GM12875 (cell line): ENCODE results near the gene ZC3H10.

Experiments
- H3K4me3 ChIP-seq: one replicate; pipeline ENCODE4 v1.5.1; 2011; ENCODE audit warnings: low read depth, low read length, control low read depth
- CTCF ChIP-seq: IDR thresholded peaks from 2 replicates; pipeline ENCODE4 v1.5.1; 2011; ENCODE audit warnings: low read depth, mild to moderate bottlenecking, control low read depth, inconsistent platforms, low read length, moderate library complexity, borderline replicate concordance; ENCODE audit not compliant: insufficient read depth

The ZC3H10 gene

DNA sequence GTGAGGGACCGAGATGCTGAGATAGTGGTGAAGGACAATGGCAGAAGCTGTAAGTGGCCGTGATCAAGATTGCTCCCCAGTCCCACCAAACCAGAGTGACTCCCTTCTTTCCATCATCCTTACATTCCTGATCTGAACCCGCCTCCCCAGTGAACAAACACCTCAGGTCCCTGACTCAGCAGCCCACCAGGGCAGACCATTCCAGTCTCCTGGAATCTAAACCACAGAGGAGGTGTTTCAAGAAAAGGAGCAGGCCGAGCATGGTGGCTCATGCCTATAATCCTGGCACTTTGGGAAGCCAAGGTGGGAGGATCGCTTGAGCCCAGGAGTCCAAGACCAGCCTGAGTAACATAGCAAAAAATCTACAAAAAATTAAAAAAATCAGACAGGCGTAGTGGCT lies 31.5 kb upstream of the ZC3H10 start:
- no peak for TF ChIP-seq CTCF
- H3K4me3 ChIP-seq, result no peak overlapping the region

- no peak for TF ChIP-seq CTCF
- H3K4me3 ChIP-seq, result no peak overlapping the region
Observed at GRCh38 chr12:56087220-56087619, 30.8 kb upstream of the ZC3H10 start.

DNA sequence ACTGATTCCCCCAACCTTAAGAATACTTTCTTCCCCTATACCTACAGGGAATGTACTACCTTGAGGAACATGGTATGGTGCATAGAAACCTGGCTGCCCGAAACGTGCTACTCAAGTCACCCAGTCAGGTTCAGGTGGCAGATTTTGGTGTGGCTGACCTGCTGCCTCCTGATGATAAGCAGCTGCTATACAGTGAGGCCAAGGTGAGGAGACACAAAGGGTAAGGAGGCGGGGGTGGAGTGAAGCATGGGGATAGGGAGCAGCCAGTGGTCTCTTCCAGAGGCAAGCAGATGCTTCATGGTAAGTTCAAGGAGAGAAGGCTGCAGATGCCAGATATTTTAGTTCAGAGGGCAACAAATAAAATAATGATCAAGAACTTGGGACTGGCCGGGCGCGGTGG lies 20.3 kb upstream of the ZC3H10 start:
- no peak overlapping the region for H3K4me3 ChIP-seq
- TF ChIP-seq CTCF, result no peak

DNA sequence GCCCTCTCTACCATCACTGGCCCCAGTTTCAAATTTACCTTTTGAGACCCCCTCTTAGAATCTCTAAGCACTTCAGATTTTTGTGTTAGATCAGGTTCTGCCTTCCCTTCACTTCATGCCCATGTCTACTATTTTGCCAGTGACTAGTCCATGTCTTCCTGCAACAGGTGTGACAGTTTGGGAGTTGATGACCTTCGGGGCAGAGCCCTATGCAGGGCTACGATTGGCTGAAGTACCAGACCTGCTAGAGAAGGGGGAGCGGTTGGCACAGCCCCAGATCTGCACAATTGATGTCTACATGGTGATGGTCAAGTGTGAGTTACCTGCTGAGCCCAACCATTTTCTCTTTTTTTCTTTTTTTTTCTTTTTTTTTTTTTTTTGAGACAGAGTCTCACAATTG lies 19.5 kb upstream of the ZC3H10 start:
- TF ChIP-seq CTCF, result no peak

DNA sequence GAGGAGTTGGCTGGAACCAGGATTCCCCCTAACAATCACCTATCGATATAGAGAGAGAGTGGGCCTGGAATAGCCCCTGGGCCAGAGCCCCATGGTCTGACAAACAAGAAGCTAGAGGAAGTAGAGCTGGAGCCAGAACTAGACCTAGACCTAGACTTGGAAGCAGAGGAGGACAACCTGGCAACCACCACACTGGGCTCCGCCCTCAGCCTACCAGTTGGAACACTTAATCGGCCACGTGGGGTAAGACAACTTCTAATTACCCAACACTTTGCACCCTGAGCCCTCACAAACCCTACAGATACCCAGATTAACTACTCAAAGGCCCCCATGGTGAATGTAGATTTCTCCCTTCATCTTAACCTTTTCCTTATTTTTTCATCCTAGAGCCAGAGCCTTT lies 18.3 kb upstream of the ZC3H10 start:
- TF ChIP-seq CTCF, result no peak
- H3K4me3 ChIP-seq, result no peak overlapping the region

More for the DNA sequence above, 19.5 kb upstream of the ZC3H10 start:
- no peak overlapping the region for H3K4me3 ChIP-seq

GRCh38 chr12:56101045-56101444 lies 17.0 kb upstream of the ZC3H10 start:
- H3K4me3 ChIP-seq, result no peak overlapping the region
- TF ChIP-seq CTCF, result no peak

DNA sequence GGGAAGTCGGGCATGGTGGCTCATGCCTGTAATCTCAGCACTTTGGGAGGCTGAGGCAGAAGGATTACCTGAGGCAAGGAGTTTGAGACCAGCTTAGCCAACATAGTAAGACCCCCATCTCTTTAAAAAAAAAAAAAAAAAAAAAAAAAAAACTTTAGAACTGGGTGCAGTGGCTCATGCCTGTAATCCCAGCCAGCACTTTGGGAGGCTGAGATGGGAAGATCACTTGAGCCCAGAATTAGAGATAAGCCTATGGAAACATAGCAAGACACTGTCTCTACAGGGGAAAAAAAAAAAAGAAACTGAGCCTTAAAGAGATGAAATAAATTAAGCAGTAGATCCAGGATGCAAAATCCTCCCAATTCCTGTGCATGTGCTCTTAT lies 15.4 kb upstream of the ZC3H10 start:
- TF ChIP-seq CTCF, result no peak
- no peak overlapping the region for H3K4me3 ChIP-seq
